ENCODE measurements around the gene FILIP1.

FILIP1 gene

DNA sequence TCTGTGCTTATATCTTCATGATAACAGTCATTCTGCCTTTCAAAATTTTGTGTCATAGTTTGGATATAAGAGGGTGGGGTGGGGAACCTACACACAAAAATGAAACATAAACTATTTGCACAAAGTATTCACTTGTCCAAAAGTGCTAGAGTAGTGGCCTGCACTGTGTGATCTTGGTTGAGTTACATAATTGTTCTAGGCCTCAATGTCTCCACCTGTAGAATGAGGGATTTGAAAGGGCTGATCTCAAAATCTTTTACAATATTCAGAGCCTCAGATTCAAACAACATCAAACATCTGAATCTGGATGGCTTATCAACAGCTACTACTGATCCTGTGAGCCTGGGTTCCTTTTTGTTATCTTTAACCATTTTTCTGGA lies 144.7 kb downstream of the FILIP1 start:
- H3K9ac ChIP-seq (ENCODE audit: low read length), result no peak overlapping the region
- no peaks in the 10 kb centered on the region for H3K79me2 ChIP-seq (ENCODE audit: control insufficient read depth, insufficient read depth, low read length, poor library complexity)
- H4K12ac ChIP-seq (ENCODE audit: low read depth, low read length), result no peak overlapping the region
- no peaks in the 10 kb centered on the region for H3K79me1 ChIP-seq (ENCODE audit: low read length)
- H2AFZ ChIP-seq (ENCODE audit: insufficient read depth, low read length, poor library complexity), result no peak overlapping the region
- no peak overlapping the region for H4K8ac ChIP-seq (ENCODE audit: low read depth, low read length)
- H3K27me3 ChIP-seq (ENCODE audit: insufficient read depth, low read length), result peaks cover 2% of the 10 kb centered on the region
- no peak overlapping the region for H2BK120ac ChIP-seq (ENCODE audit: insufficient read depth, low read length, poor library complexity)
- peak overlapping the region; percentile 84 for H3K4me2 ChIP-seq (ENCODE audit: low read length)
- no peak overlapping the region for H3K4me3 ChIP-seq (ENCODE audit: low read depth, low read length)
- H3K23ac ChIP-seq (ENCODE audit: low read length), result no peak overlapping the region
- H2AK5ac ChIP-seq (ENCODE audit: low read length), result no peak overlapping the region
- H3K4ac ChIP-seq (ENCODE audit: low read depth, low read length), result no peak overlapping the region
- H3K27ac ChIP-seq (ENCODE audit: low read depth, low read length), result no peak overlapping the region
- no peak overlapping the region for H3K18ac ChIP-seq (ENCODE audit: low read length)
- no peak for DNase-seq
- peaks cover 4 to 7% of the 10 kb centered on the region in 2 experiments for H3K4me1 ChIP-seq (ENCODE audit: control insufficient read depth in 1 of 2, insufficient read depth in 2 of 2, low read length in 2 of 2)
- no peak overlapping the region for H4K91ac ChIP-seq (ENCODE audit: low read depth, low read length)
- H2BK12ac ChIP-seq (ENCODE audit: low read length), result no peak overlapping the region
- no peak overlapping the region for H3K14ac ChIP-seq (ENCODE audit: low read length)
- no peaks in the 10 kb centered on the region for H3K9me3 ChIP-seq (ENCODE audit: insufficient read depth, low read depth, low read length)
- no peaks in the 10 kb centered on the region for H3K36me3 ChIP-seq (ENCODE audit: control insufficient read depth in 1 of 2, insufficient read depth in 2 of 2, low read length in 2 of 2)
- H2BK5ac ChIP-seq (ENCODE audit: low read depth, low read length, poor library complexity), result peak overlapping the region; percentile 46

DNA sequence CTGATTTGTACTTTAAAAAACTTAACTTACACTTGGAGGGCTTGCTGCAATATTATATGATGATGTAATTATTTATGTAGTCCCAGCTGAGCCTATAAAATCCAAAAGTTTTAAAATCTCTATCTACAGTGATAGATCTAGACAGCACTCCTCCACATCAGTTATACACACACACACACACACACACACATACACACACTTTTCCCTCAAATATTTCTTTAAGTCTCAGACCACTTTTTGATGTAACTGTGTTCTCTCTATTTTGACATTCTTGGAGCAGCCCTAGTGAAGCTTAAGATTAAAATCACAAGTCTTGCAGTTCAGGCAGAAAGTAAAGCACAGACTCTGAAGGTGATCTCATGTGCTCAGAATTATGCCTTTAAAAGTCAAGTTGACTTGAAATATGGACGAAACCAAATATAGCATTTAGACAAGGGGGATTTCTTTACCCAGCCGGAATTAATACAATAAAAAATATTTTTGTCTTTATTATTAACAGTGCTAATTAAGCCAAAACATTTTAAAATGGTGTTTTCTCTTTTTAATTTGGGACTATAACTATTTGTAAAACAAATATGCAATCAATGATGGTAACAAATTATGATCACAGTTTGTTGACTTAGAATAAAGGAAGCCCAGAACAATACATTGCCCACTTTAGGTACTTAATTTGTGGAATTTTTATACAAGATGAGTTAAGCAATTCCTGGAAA lies 145.5 kb downstream of the FILIP1 start:
- Histone ChIP-seq H2AFZ (ENCODE audit: insufficient read depth, low read length, poor library complexity) (no peak overlapping the region), H3K9me3 (ENCODE audit: insufficient read depth, low read depth, low read length) (no peaks in the 10 kb centered on the region), H3K27me3 (ENCODE audit: insufficient read depth, low read length) (peaks cover 2% of the 10 kb centered on the region), H3K36me3 (ENCODE audit: control insufficient read depth in 1 of 2, insufficient read depth in 2 of 2, low read length in 2 of 2) (no peaks in the 10 kb centered on the region), H2BK12ac (ENCODE audit: low read length) (no peak overlapping the region), H3K79me1 (ENCODE audit: low read length) (no peaks in the 10 kb centered on the region), H2BK120ac (ENCODE audit: insufficient read depth, low read length, poor library complexity) (no peak overlapping the region), H4K91ac (ENCODE audit: low read depth, low read length) (no peak overlapping the region), H3K14ac (ENCODE audit: low read length) (no peak overlapping the region), H2AK5ac (ENCODE audit: low read length) (no peak overlapping the region), H3K79me2 (ENCODE audit: control insufficient read depth, insufficient read depth, low read length, poor library complexity) (no peaks in the 10 kb centered on the region), H3K23ac (ENCODE audit: low read length) (no peak overlapping the region), H2BK5ac (ENCODE audit: low read depth, low read length, poor library complexity) (no peak overlapping the region), H3K4me3 (ENCODE audit: low read depth, low read length) (no peak overlapping the region), H3K9ac (ENCODE audit: low read length) (no peak overlapping the region), H3K27ac (ENCODE audit: low read depth, low read length) (no peak overlapping the region), H3K18ac (ENCODE audit: low read length) (no peak overlapping the region), H3K4me1 (ENCODE audit: control insufficient read depth in 1 of 2, insufficient read depth in 2 of 2, low read length in 2 of 2) (peaks cover 4 to 7% of the 10 kb centered on the region in 2 experiments), H4K12ac (ENCODE audit: low read depth, low read length) (no peak overlapping the region), H4K8ac (ENCODE audit: low read depth, low read length) (no peak overlapping the region), H3K4me2 (ENCODE audit: low read length) (no peak overlapping the region), H3K4ac (ENCODE audit: low read depth, low read length) (no peak overlapping the region)
- no peak for DNase-seq
- no CpG with 5 or more reads among the region's 2 CpGs for WGBS (ENCODE audit: extremely low coverage, insufficient coverage, insufficient read length)

DNA sequence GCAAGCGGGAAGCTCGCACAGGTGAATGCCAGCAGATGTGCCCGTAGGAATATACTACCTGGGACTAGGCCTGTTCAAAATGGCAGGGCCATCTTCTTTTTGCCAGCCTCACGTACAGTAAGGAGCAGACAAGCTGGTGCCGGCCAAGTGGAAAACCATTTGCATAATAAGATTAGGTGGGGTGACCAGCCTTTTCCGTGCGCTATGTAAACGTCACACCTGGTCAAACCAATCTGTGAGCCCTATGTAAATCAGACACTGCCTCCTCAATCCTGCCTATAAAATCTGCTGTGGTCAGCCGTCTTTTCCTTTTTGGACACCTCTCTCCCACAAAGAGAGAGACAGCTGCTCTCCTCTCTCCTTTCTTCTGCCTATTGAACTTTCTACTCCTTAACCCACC lies 148.2 kb downstream of the FILIP1 start:
- Histone ChIP-seq H3K9me3 (ENCODE audit: insufficient read depth, low read depth, low read length) (no peaks in the 10 kb centered on the region), H4K91ac (ENCODE audit: low read depth, low read length) (peak overlapping the region; percentile 47), H3K23ac (ENCODE audit: low read length) (no peak overlapping the region), H2BK120ac (ENCODE audit: insufficient read depth, low read length, poor library complexity) (no peak overlapping the region), H2BK5ac (ENCODE audit: low read depth, low read length, poor library complexity) (peak overlapping the region; percentile 14), H3K18ac (ENCODE audit: low read length) (no peak overlapping the region), H3K4me3 (ENCODE audit: low read depth, low read length) (no peak overlapping the region), H3K27me3 (ENCODE audit: insufficient read depth, low read length) (peaks cover 2% of the 10 kb centered on the region), H2AFZ (ENCODE audit: insufficient read depth, low read length, poor library complexity) (no peak overlapping the region), H4K8ac (ENCODE audit: low read depth, low read length) (no peak overlapping the region), H3K79me2 (ENCODE audit: control insufficient read depth, insufficient read depth, low read length, poor library complexity) (no peaks in the 10 kb centered on the region), H2AK5ac (ENCODE audit: low read length) (peak overlapping the region; percentile 54), H3K4ac (ENCODE audit: low read depth, low read length) (no peak overlapping the region), H3K79me1 (ENCODE audit: low read length) (no peaks in the 10 kb centered on the region), H3K36me3 (ENCODE audit: control insufficient read depth in 1 of 2, insufficient read depth in 2 of 2, low read length in 2 of 2) (no peaks in the 10 kb centered on the region), H3K27ac (ENCODE audit: low read depth, low read length) (no peak overlapping the region), H3K9ac (ENCODE audit: low read length) (no peak overlapping the region), H3K4me2 (ENCODE audit: low read length) (no peak overlapping the region), H4K12ac (ENCODE audit: low read depth, low read length) (no peak overlapping the region), H3K14ac (ENCODE audit: low read length) (peak overlapping the region; percentile 5), H2BK12ac (ENCODE audit: low read length) (peak overlapping the region; percentile 49), H3K4me1 (ENCODE audit: control insufficient read depth in 1 of 2, insufficient read depth in 2 of 2, low read length in 2 of 2) (peaks cover 4 to 7% of the 10 kb centered on the region in 2 experiments)
- DNase-seq, result no peak
- WGBS (ENCODE audit: extremely low coverage, insufficient coverage, insufficient read length), result no CpG with 5 or more reads among the region's 9 CpGs

DNA sequence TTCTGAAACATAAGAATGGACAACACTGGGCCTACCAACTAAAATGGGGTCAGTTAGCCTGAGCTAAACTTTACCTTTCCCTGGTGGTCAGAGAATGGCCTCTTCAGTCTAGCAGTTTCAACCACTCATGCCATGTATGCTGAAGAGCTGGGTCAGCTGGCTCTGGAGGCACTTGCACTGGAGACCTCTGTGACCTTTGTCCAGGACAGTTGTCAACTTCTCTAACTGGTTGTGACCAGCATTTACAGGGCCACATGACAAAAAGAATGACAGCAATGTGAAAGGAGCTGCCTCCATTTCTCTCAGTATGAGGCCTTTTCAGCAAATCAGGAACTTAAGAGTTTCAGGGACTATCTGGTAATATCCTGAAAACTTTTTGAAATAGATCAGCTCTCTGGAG lies 149.1 kb downstream of the FILIP1 start:
- no peak overlapping the region for H3K18ac ChIP-seq (ENCODE audit: low read length)
- no peak overlapping the region for H2BK5ac ChIP-seq (ENCODE audit: low read depth, low read length, poor library complexity)
- H4K12ac ChIP-seq (ENCODE audit: low read depth, low read length), result no peak overlapping the region
- H3K9me3 ChIP-seq (ENCODE audit: insufficient read depth, low read depth, low read length), result no peaks in the 10 kb centered on the region
- no peak overlapping the region for H3K4me3 ChIP-seq (ENCODE audit: low read depth, low read length)
- H2AFZ ChIP-seq (ENCODE audit: insufficient read depth, low read length, poor library complexity), result no peak overlapping the region
- no peak overlapping the region for H3K14ac ChIP-seq (ENCODE audit: low read length)
- no peaks in the 10 kb centered on the region for H3K79me2 ChIP-seq (ENCODE audit: control insufficient read depth, insufficient read depth, low read length, poor library complexity)
- H4K8ac ChIP-seq (ENCODE audit: low read depth, low read length), result no peak overlapping the region
- peaks cover 2% of the 10 kb centered on the region for H3K27me3 ChIP-seq (ENCODE audit: insufficient read depth, low read length)
- no peak overlapping the region for H3K9ac ChIP-seq (ENCODE audit: low read length)
- DNase-seq, result peak; percentile 27 to 65
- no peaks in the 10 kb centered on the region for H3K36me3 ChIP-seq (ENCODE audit: control insufficient read depth in 1 of 2, insufficient read depth in 2 of 2, low read length in 2 of 2)
- H3K4ac ChIP-seq (ENCODE audit: low read depth, low read length), result no peak overlapping the region
- H3K23ac ChIP-seq (ENCODE audit: low read length), result no peak overlapping the region
- H2BK12ac ChIP-seq (ENCODE audit: low read length), result no peak overlapping the region
- H2BK120ac ChIP-seq (ENCODE audit: insufficient read depth, low read length, poor library complexity), result no peak overlapping the region
- H4K91ac ChIP-seq (ENCODE audit: low read depth, low read length), result no peak overlapping the region
- H3K4me2 ChIP-seq (ENCODE audit: low read length), result no peak overlapping the region
- no peak overlapping the region for H2AK5ac ChIP-seq (ENCODE audit: low read length)
- H3K79me1 ChIP-seq (ENCODE audit: low read length), result no peaks in the 10 kb centered on the region
- peaks cover under 1 to 3% of the 10 kb centered on the region in 2 experiments for H3K4me1 ChIP-seq (ENCODE audit: control insufficient read depth in 1 of 2, insufficient read depth in 2 of 2, low read length in 2 of 2)
- no peak overlapping the region for H3K27ac ChIP-seq (ENCODE audit: low read depth, low read length)
